Heart left ventricle (tissue), 13 donors: ENCODE results near the gene PIK3C2G.

Experiments used
- CTCF ChIP-seq, 12 donors: fragments of 200-600 bp; sonication (generic) in 4 of 12; IDR thresholded peaks; one replicate each; pipeline versions ENCODE4 v1.5.0 to v1.8.0; 2018 to 2022; ENCODE audit warnings: antibody characterized with exemption in 12 of 12, mild to moderate bottlenecking in 5 of 12
- POLR2A ChIP-seq, 2 donors: fragments of 450-650 bp; IDR thresholded peaks; one replicate each; pipeline ENCODE4 v1.6.1; 2017; ENCODE audit warnings: antibody characterized with exemption in 2 of 2, mild to moderate bottlenecking in 2 of 2, moderate library complexity in 2 of 2
- donor health status: ischemic (EF 13 %, LVEDD 7.1; RV severe dilation, severe dysfunction).
- donor health status: DM: no; HTN: yes; CAD: no.
- donor health status: DM: no; HTN: no; CAD: no.
- donor health status: ischemic (EF 25% LVEDD 6.9; RV normal size, moderate dysfunction).
- donor health status: ischemic (EF 25% LVEDD 5.7; RV mildly dilated, moderate dysfunction).
- donor health status: ischemic (EF 35%, LVEDD 5.7; RV mildly dilated, moderate dysfunction).
- donor health status: nonischemic (EF 11% LVEDD 7.7; RV severe dilation, severe dysfunction).
- donor health status: DM: yes; HTN: yes; CAD: no.
- donor health status: PGD.
- donor health status: ischemic (EF 29% LVEDD 5.4; RV normal size, mild dysfunction).
- donor health status: nonischemic (EF 23%, LVEDD 6.1; RV moderate dilation, normal function).

- no peak for TF ChIP-seq POLR2A (IDR thresholded peaks at IDR 0.05)
- no peak for TF ChIP-seq CTCF (IDR thresholded peaks at IDR 0.05)
Observed at GRCh38 chr12:18470251-18470650, 208.9 kb downstream of the PIK3C2G start.
